ENCODE measurements around the gene DLG3.

DNA sequence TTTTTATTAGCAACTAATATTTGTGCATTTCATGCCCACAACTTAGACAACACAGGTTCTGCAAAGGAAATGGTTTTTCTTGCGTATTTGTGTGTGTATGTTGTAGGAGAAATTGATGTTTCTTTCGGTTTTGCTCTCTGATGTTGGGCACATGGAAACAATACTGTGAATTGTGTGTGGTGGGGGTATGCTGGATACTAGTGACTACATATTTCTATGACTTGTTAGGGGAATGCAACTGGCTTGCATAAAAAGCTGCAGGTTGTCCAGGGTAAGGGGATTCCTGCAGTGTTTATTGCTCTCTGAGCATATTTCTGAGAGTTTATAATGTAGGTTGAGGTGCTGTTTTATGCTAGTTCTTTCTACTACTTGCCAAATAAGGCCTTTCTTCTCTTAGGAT is 11.6 kb downstream of the DLG3 start:
- TF ChIP-seq ELF1 (IDR thresholded peaks at IDR 0.05; ENCODE audit: borderline replicate concordance, low read depth) (no peak), ZNF274 (IDR thresholded peaks at IDR 0.05; ENCODE audit: low read depth, low read length) (no peak), POLR2AphosphoS5 (IDR thresholded peaks at IDR 0.05; ENCODE audit: low read depth, low read length) (no peak), EZH2 (IDR thresholded peaks at IDR 0.05) (no peak), POLR2A (IDR thresholded peaks at IDR 0.05; ENCODE audit: borderline replicate concordance, extremely low read depth, insufficient read depth, insufficient read length) (no peak), EZH2phosphoT487 (IDR thresholded peaks at IDR 0.05; ENCODE audit: borderline replicate concordance) (no peak), FOSL1 (IDR thresholded peaks at IDR 0.05; ENCODE audit: low read depth) (no peak)
- TF ChIP-seq, protein P1, sequence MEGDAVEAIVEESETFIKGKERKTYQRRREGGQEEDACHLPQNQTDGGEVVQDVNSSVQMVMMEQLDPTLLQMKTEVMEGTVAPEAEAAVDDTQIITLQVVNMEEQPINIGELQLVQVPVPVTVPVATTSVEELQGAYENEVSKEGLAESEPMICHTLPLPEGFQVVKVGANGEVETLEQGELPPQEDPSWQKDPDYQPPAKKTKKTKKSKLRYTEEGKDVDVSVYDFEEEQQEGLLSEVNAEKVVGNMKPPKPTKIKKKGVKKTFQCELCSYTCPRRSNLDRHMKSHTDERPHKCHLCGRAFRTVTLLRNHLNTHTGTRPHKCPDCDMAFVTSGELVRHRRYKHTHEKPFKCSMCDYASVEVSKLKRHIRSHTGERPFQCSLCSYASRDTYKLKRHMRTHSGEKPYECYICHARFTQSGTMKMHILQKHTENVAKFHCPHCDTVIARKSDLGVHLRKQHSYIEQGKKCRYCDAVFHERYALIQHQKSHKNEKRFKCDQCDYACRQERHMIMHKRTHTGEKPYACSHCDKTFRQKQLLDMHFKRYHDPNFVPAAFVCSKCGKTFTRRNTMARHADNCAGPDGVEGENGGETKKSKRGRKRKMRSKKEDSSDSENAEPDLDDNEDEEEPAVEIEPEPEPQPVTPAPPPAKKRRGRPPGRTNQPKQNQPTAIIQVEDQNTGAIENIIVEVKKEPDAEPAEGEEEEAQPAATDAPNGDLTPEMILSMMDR (IDR thresholded peaks at IDR 0.05 in 2 of 3, conservative IDR thresholded peaks at IDR 0.05 in 1 of 3; ENCODE audit: borderline replicate concordance in 1 of 3, insufficient read depth in 1 of 3, low read depth in 2 of 3, low read length in 2 of 3): no peak
- TF ChIP-seq, protein P2, sequence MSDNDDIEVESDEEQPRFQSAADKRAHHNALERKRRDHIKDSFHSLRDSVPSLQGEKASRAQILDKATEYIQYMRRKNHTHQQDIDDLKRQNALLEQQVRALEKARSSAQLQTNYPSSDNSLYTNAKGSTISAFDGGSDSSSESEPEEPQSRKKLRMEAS (IDR thresholded peaks at IDR 0.05): no peak
- TF ChIP-seq, protein P3, sequence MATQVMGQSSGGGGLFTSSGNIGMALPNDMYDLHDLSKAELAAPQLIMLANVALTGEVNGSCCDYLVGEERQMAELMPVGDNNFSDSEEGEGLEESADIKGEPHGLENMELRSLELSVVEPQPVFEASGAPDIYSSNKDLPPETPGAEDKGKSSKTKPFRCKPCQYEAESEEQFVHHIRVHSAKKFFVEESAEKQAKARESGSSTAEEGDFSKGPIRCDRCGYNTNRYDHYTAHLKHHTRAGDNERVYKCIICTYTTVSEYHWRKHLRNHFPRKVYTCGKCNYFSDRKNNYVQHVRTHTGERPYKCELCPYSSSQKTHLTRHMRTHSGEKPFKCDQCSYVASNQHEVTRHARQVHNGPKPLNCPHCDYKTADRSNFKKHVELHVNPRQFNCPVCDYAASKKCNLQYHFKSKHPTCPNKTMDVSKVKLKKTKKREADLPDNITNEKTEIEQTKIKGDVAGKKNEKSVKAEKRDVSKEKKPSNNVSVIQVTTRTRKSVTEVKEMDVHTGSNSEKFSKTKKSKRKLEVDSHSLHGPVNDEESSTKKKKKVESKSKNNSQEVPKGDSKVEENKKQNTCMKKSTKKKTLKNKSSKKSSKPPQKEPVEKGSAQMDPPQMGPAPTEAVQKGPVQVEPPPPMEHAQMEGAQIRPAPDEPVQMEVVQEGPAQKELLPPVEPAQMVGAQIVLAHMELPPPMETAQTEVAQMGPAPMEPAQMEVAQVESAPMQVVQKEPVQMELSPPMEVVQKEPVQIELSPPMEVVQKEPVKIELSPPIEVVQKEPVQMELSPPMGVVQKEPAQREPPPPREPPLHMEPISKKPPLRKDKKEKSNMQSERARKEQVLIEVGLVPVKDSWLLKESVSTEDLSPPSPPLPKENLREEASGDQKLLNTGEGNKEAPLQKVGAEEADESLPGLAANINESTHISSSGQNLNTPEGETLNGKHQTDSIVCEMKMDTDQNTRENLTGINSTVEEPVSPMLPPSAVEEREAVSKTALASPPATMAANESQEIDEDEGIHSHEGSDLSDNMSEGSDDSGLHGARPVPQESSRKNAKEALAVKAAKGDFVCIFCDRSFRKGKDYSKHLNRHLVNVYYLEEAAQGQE (IDR thresholded peaks at IDR 0.05; ENCODE audit: low read depth): no peak
- TF ChIP-seq, protein P4, sequence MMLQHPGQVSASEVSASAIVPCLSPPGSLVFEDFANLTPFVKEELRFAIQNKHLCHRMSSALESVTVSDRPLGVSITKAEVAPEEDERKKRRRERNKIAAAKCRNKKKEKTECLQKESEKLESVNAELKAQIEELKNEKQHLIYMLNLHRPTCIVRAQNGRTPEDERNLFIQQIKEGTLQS (IDR thresholded peaks at IDR 0.05): no peak
